Hepatocyte (in vitro differentiated cells): ENCODE data around the gene AFF2. TPM values are rescaled to one million over a fixed set of nuclear protein-coding genes. Genes with fewer than 3 reads are reported as not detected.

ENCODE experiments used
- DNase-seq: peaks from one replicate; pipeline ENCODE4 v3.0.0-alpha.2; 2016; ENCODE audit warnings: low spot score
- H2AFZ ChIP-seq: fragments of 200-600 bp; sonication (generic); 2 replicates; pipeline ENCODE4 v1.6.0; 2016; ENCODE audit warnings: antibody characterized with exemption, mild to moderate bottlenecking
- H3K27ac ChIP-seq: fragments of 200-600 bp; sonication (generic); 2 replicates; pipeline ENCODE4 v1.5.1; 2016; ENCODE audit warnings: mild to moderate bottlenecking
- H3K27me3 ChIP-seq: fragments of 200-600 bp; sonication (generic); 2 replicates; pipeline ENCODE4 v1.6.1; 2016
- H3K36me3 ChIP-seq: fragments of 200-600 bp; sonication (generic); replicated peaks from 2 replicates; pipeline ENCODE4 v1.5.1; 2016; ENCODE audit warnings: low read depth; ENCODE audit not compliant: insufficient read depth
- H3K4me1 ChIP-seq: fragments of 200-600 bp; sonication (generic); 2 replicates; pipeline ENCODE4 v1.5.1; 2016; ENCODE audit warnings: mild to moderate bottlenecking, moderate library complexity; ENCODE audit not compliant: insufficient read depth
- H3K4me2 ChIP-seq: fragments of 200-600 bp; sonication (generic); 2 replicates; pipeline ENCODE4 v1.6.0; 2016
- H3K4me3 ChIP-seq: fragments of 200-600 bp; sonication (generic); 2 replicates; pipeline ENCODE4 v1.5.1; 2016; ENCODE audit warnings: mild to moderate bottlenecking
- H3K79me2 ChIP-seq: fragments of 200-600 bp; sonication (generic); 2 replicates; pipeline ENCODE4 v1.6.0; 2017; ENCODE audit warnings: mild to moderate bottlenecking
- H3K9me2 ChIP-seq: fragments of 200-600 bp; sonication (generic); replicated peaks from 2 replicates; pipeline ENCODE4 v1.6.0; 2017; ENCODE audit warnings: mild to moderate bottlenecking; ENCODE audit not compliant: insufficient read depth
- H3K9me3 ChIP-seq: fragments of 200-600 bp; sonication (generic); 2 replicates; pipeline ENCODE4 v1.5.1; 2016; ENCODE audit warnings: low read depth, mild to moderate bottlenecking
- H4K20me1 ChIP-seq: fragments of 200-600 bp; sonication (generic); 2 replicates; pipeline ENCODE4 v1.6.0; 2016; ENCODE audit warnings: mild to moderate bottlenecking; ENCODE audit not compliant: insufficient read depth, poor library complexity, severe bottlenecking
- CTCF ChIP-seq: fragments of 200-600 bp; sonication (generic); IDR thresholded peaks from 2 replicates; pipeline ENCODE4 v1.5.1; 2016; ENCODE audit warnings: antibody characterized with exemption, mild to moderate bottlenecking; ENCODE audit not compliant: poor library complexity
- EZH2 ChIP-seq: fragments of 200-600 bp; sonication (generic); IDR thresholded peaks from 2 replicates; pipeline ENCODE4 v1.6.1; 2016; ENCODE audit warnings: antibody characterized with exemption, mild to moderate bottlenecking, borderline replicate concordance
- EZH2phosphoT487 ChIP-seq: fragments of 200-600 bp; sonication (generic); IDR thresholded peaks from one replicate; pipeline ENCODE4 v1.6.1; 2018; ENCODE audit warnings: antibody characterized with exemption, mild to moderate bottlenecking, low read depth, moderate library complexity; ENCODE audit not compliant: unreplicated experiment, severe bottlenecking
- WGBS: methylation state at CpG from one replicate; pipeline ENCODE4 v1.1.6; 2016; ENCODE audit warnings: low lambda C conversion rate; ENCODE audit errors: missing lambda C conversion rate; 5-methylcytosine and 5-hydroxymethylcytosine counted together
- polyA plus RNA-seq: library from polyadenylated mRNA; unstranded; fragments of >200 nt; fragmentation: Nextera tagmentation; extraction: Ambion mirVana; gene quantifications from 2 replicates; pipeline ENCODE4 v1.2.1, GENCODE V29; 2016
- total RNA-seq: library from RNA; depleted of rRNA; stranded (reverse); fragments of >200 nt; gene quantifications from 2 replicates; pipeline ENCODE4 v1.2.3, GENCODE V29; 2014

Gene AFF2
- total and polyA plus RNA-seq, 2 experiments from 2014 or later, result 2.1 to 6.5 TPM

GRCh38 chrX:148681605-148682004 is 181.2 kb downstream of the AFF2 start:
- H3K4me1 ChIP-seq, result no peaks in the 10 kb centered on the region
- H3K27me3 ChIP-seq, result no peaks in the 10 kb centered on the region
- no peak overlapping the region for H2AFZ ChIP-seq
- TF ChIP-seq CTCF, result no peak
- no peak for DNase-seq
- no peak overlapping the region for H3K27ac ChIP-seq
- H3K9me3 ChIP-seq, result no peaks in the 10 kb centered on the region
- no peaks in the 10 kb centered on the region for H3K36me3 ChIP-seq
- no peak overlapping the region for H3K4me2 ChIP-seq
- WGBS, result 95% methylated on average over 1 of the region's 1 CpG
- no peaks in the 10 kb centered on the region for H3K79me2 ChIP-seq
- H3K9me2 ChIP-seq, result no peaks in the 10 kb centered on the region
- H4K20me1 ChIP-seq, result no peaks in the 10 kb centered on the region
- no peak overlapping the region for H3K4me3 ChIP-seq

GRCh38 chrX:148682206-148682605 is 181.8 kb downstream of the AFF2 start:
- Histone ChIP-seq H3K4me3 (no peak overlapping the region), H3K36me3 (no peaks in the 10 kb centered on the region), H3K4me1 (no peaks in the 10 kb centered on the region), H3K27ac (no peak overlapping the region), H4K20me1 (no peaks in the 10 kb centered on the region), H3K27me3 (no peaks in the 10 kb centered on the region), H3K9me2 (no peaks in the 10 kb centered on the region), H3K9me3 (no peaks in the 10 kb centered on the region), H3K79me2 (no peaks in the 10 kb centered on the region), H2AFZ (no peak overlapping the region), H3K4me2 (no peak overlapping the region)
- no peak for TF ChIP-seq EZH2phosphoT487
- no peak for TF ChIP-seq CTCF
- TF ChIP-seq EZH2, result no peak
- no peak for DNase-seq
- WGBS, result 84% methylated on average over 4 of the region's 4 CpGs

- Histone ChIP-seq H3K27ac (no peak overlapping the region), H3K4me3 (no peak overlapping the region), H3K36me3 (no peaks in the 10 kb centered on the region), H4K20me1 (no peaks in the 10 kb centered on the region), H3K4me2 (no peak overlapping the region), H3K9me2 (no peaks in the 10 kb centered on the region), H3K4me1 (no peaks in the 10 kb centered on the region), H2AFZ (no peak overlapping the region), H3K79me2 (no peaks in the 10 kb centered on the region), H3K9me3 (no peaks in the 10 kb centered on the region), H3K27me3 (no peaks in the 10 kb centered on the region)
- no peak for TF ChIP-seq CTCF
- TF ChIP-seq EZH2, result no peak
- TF ChIP-seq EZH2phosphoT487, result no peak
- DNase-seq, result no peak
- WGBS, result 53% methylated on average over 2 of the region's 2 CpGs
Measured at GRCh38 chrX:148691456-148691855, 191.0 kb downstream of the AFF2 start.

- Histone ChIP-seq H4K20me1 (no peaks in the 10 kb centered on the region), H3K79me2 (no peaks in the 10 kb centered on the region), H3K9me3 (no peaks in the 10 kb centered on the region), H3K4me3 (no peak overlapping the region), H3K4me2 (no peak overlapping the region), H3K27me3 (no peaks in the 10 kb centered on the region), H3K9me2 (no peaks in the 10 kb centered on the region), H3K27ac (no peak overlapping the region), H3K4me1 (no peaks in the 10 kb centered on the region), H3K36me3 (no peaks in the 10 kb centered on the region), H2AFZ (no peak overlapping the region)
- 78% methylated on average over 3 of the region's 3 CpGs for WGBS
- DNase-seq, result no peak
- TF ChIP-seq CTCF (no peak), EZH2 (no peak), EZH2phosphoT487 (no peak)
Measured at GRCh38 chrX:148695255-148695654, 194.8 kb downstream of the AFF2 start.
